ENCODE measurements around the gene SGO2. TPM values are rescaled to one million over a fixed set of nuclear protein-coding genes. Genes with fewer than 3 reads are reported as not detected.

SGO2 gene
- total and polyA plus RNA-seq, 2 of the 13 experiments (the other 11 are each of a cell fraction or from before 2014, with no cell fraction given) = 5.1 to 16.2 TPM

- TF ChIP-seq CERS6 (CRISPR knock-in tag; IDR thresholded peaks at IDR 0.05) (no peak), ZNF274 (CRISPR knock-in tag; IDR thresholded peaks at IDR 0.05) (no peak), FOXO1 (CRISPR knock-in tag; IDR thresholded peaks at IDR 0.05) (no peak; the same call in 1 of the 2 replicates), SOX5 (CRISPR knock-in tag; IDR thresholded peaks at IDR 0.05; ENCODE audit: borderline replicate concordance) (peak; percentile 76), NFE2 (CRISPR knock-in tag; IDR thresholded peaks at IDR 0.05) (no peak), ATF4 (CRISPR knock-in tag; IDR thresholded peaks at IDR 0.05) (peak in 1 of 2 experiments; percentile 63; a peak in 2 of 4 replicates), PAXIP1 (CRISPR knock-in tag; conservative IDR thresholded peaks at IDR 0.05) (peak; percentile 53), HMGXB3 (CRISPR knock-in tag; IDR thresholded peaks at IDR 0.05; ENCODE audit: borderline replicate concordance) (0 out of 2 replicates have a peak, but pooled peaks have one; percentile 28), THRA (CRISPR knock-in tag; IDR thresholded peaks at IDR 0.05; ENCODE audit: borderline replicate concordance) (0 out of 2 replicates have a peak, but pooled peaks have one; percentile 57), ZNF354B (CRISPR knock-in tag; IDR thresholded peaks at IDR 0.05) (no peak), ISX (CRISPR knock-in tag; conservative IDR thresholded peaks at IDR 0.05) (no peak), MIER2 (CRISPR knock-in tag; IDR thresholded peaks at IDR 0.05) (peak; percentile 65; the same call in 1 of the 2 replicates), RFXANK (CRISPR knock-in tag; IDR thresholded peaks at IDR 0.05) (no peak), DR1 (CRISPR knock-in tag; IDR thresholded peaks at IDR 0.05) (no peak), NFKBIZ (CRISPR knock-in tag; IDR thresholded peaks at IDR 0.05) (no peak), ZSCAN12 (CRISPR knock-in tag; IDR thresholded peaks at IDR 0.05) (no peak), ZIK1 (CRISPR knock-in tag; IDR thresholded peaks at IDR 0.05; ENCODE audit: borderline replicate concordance, low read depth) (no peak), PPARG (CRISPR knock-in tag; conservative IDR thresholded peaks at IDR 0.05) (no peak), ZSCAN9 (CRISPR knock-in tag; IDR thresholded peaks at IDR 0.05; ENCODE audit: borderline replicate concordance) (peak; percentile 26; the same call in 1 of the 2 replicates), ZNF331 (CRISPR knock-in tag; IDR thresholded peaks at IDR 0.05) (0 out of 2 replicates have a peak, but pooled peaks have one; percentile 49), KLF6 (CRISPR knock-in tag; IDR thresholded peaks at IDR 0.05) (peak; percentile 51; the same call in 1 of the 2 replicates)
Measured at GRCh38 chr2:200578778-200579177, 52.8 kb downstream of the SGO2 start (continued).

All from HepG2 (cell line).